ENCODE results near the gene FBXL15. TPM values are rescaled to one million over a fixed set of nuclear protein-coding genes. Genes with fewer than 3 reads are reported as not detected.

Gene FBXL15
- total and polyA plus RNA-seq, 2 experiments from 2014 or later: 18.5 to 36.1 TPM

DNA sequence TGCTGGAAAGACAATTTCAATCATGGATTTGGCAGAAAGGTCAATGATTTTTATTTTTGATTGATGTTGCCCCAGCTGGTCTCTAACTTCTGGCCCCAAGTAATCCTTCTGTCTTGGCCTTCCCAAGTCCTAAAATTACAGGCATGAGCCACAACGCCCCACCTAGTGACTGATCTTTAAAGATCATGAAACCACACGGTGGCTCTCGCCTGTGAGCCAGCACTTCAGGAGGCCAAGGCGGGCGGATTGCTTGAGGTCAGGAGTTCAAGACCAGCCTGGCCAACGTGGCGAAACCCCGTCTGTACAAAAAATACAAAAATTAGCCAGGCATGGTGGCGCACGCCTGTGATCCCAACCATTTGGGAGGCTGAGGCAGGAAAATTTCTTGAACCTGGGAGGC lies 43.3 kb downstream of the FBXL15 start:
- Mint-ChIP-seq H3K27me3 (ENCODE audit: insufficient read depth, low read depth, poor library complexity) (peaks cover 16% of the 10 kb centered on the region), H3K4me1 (peaks cover 33% of the 10 kb centered on the region), H3K27ac (no peak overlapping the region), H3K4me3 (peak overlapping the region; percentile 90; the same call in 2 of the 3 replicates), H3K36me3 (ENCODE audit: low read depth) (peaks cover 2% of the 10 kb centered on the region), H3K9me3 (no peaks in the 10 kb centered on the region)
- Histone ChIP-seq H2AFZ (no peak overlapping the region), H3F3A (replicated peaks; ENCODE audit: low read depth) (0 out of 2 replicates have a peak, but pooled peaks cover 12% of the 10 kb centered on the region), H3K9me2 (ENCODE audit: insufficient read depth) (no peaks in the 10 kb centered on the region), H4K20me1 (replicated peaks; ENCODE audit: insufficient read depth) (no peaks in the 10 kb centered on the region; the same call in 1 of the 2 replicates), H3K36me3 (ENCODE audit: insufficient read depth) (no peaks in the 10 kb centered on the region), H3K4me2 (peak overlapping the region; percentile 96), H3K27ac (ENCODE audit: low read depth) (no peak overlapping the region), H3K27me3 (ENCODE audit: insufficient read depth) (peaks cover 5% of the 10 kb centered on the region; the same call in 1 of the 2 replicates), H3K4me1 (ENCODE audit: insufficient read depth) (peaks cover 29% of the 10 kb centered on the region), H3K4me3 (no peak overlapping the region), H3K79me2 (replicated peaks; ENCODE audit: insufficient read depth) (peaks cover 23% of the 10 kb centered on the region; the same call in 1 of the 2 replicates)
- TF ChIP-seq EZH2 (IDR thresholded peaks at IDR 0.05; ENCODE audit: low read depth, unreplicated experiment) (no peak), NANOG (IDR thresholded peaks at IDR 0.05; ENCODE audit: borderline replicate concordance) (no peak)
- no peak for DNase-seq (ENCODE audit: low spot score)
- no peak for ATAC-seq

DNA sequence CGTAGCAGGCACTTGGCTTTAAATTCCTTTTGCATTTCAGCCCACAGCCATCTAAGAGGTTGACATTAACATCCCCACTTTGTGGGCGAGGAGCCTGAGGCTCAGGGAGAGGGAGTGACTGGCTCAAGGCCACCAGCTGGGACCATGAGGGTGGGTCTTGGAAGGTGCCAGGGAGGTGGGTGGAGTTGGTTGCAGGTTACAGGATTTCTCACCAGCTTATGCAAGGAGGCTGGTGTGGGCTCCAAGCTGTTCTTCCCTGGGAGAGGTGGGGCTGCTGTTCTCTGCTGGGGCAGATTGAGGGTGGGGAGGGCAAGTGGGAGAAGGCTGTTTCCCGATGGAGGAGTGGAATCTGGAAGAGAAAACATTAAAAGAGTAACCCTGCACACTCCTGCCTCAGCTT lies 44.8 kb downstream of the FBXL15 start:
- Histone ChIP-seq H3K4me3 (no peak overlapping the region), H3K27ac (ENCODE audit: low read depth) (no peak overlapping the region), H3K79me2 (replicated peaks; ENCODE audit: insufficient read depth) (peaks cover 23% of the 10 kb centered on the region; the same call in 1 of the 2 replicates), H3K9me2 (ENCODE audit: insufficient read depth) (no peaks in the 10 kb centered on the region), H2AFZ (no peak overlapping the region), H3K27me3 (ENCODE audit: insufficient read depth) (peaks cover 5% of the 10 kb centered on the region; the same call in 1 of the 2 replicates), H3K4me2 (no peak overlapping the region), H4K20me1 (replicated peaks; ENCODE audit: insufficient read depth) (no peaks in the 10 kb centered on the region; the same call in 1 of the 2 replicates), H3F3A (replicated peaks; ENCODE audit: low read depth) (0 out of 2 replicates have a peak, but pooled peaks cover 12% of the 10 kb centered on the region), H3K4me1 (ENCODE audit: insufficient read depth) (peaks cover 27% of the 10 kb centered on the region), H3K36me3 (ENCODE audit: insufficient read depth) (no peaks in the 10 kb centered on the region)
- H3K36me3 Mint-ChIP-seq (ENCODE audit: low read depth): peaks cover 6% of the 10 kb centered on the region
- H3K27ac Mint-ChIP-seq: no peak overlapping the region
- H3K27me3 Mint-ChIP-seq (ENCODE audit: insufficient read depth, low read depth, poor library complexity): peaks cover 16% of the 10 kb centered on the region
- no peak for TF ChIP-seq EZH2 (IDR thresholded peaks at IDR 0.05; ENCODE audit: low read depth, unreplicated experiment)
- no peak for TF ChIP-seq POLR2AphosphoS5 (IDR thresholded peaks at IDR 0.05; ENCODE audit: low read depth)
- no peak overlapping the region for H3K4me3 Mint-ChIP-seq
- DNase-seq (ENCODE audit: low spot score): no peak
- peaks cover 28% of the 10 kb centered on the region for H3K4me1 Mint-ChIP-seq
- H3K9me3 Mint-ChIP-seq: no peaks in the 10 kb centered on the region
- no peak for ATAC-seq

DNA sequence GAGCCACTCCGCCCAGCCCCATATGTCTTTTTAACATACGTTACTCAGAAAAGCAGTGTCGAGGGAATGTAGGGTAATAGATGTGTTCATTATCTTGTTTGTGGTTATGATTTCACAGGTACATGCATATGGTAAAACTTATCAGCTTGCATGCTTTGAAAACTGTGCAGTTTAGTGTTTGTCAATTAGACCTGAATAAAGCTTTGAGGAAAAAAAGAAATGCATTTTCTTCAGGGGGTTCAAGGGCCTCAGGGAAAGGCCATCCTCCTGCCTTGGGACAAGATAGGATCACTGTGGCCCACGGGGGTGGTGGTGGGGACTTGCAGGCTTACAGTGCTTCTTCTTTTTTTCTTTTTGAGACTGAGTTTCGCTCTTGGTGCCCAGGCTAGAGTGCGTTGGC lies 46.7 kb downstream of the FBXL15 start:
- Mint-ChIP-seq H3K36me3 (ENCODE audit: low read depth) (peaks cover 9% of the 10 kb centered on the region), H3K27me3 (ENCODE audit: insufficient read depth, low read depth, poor library complexity) (peaks cover 7% of the 10 kb centered on the region), H3K27ac (no peak overlapping the region), H3K4me1 (peaks cover 16% of the 10 kb centered on the region), H3K4me3 (no peak overlapping the region), H3K9me3 (no peaks in the 10 kb centered on the region)
- Histone ChIP-seq H2AFZ (no peak overlapping the region), H3F3A (replicated peaks; ENCODE audit: low read depth) (0 out of 2 replicates have a peak, but pooled peaks cover 8% of the 10 kb centered on the region), H3K9me2 (ENCODE audit: insufficient read depth) (no peaks in the 10 kb centered on the region), H3K4me3 (no peak overlapping the region), H3K27me3 (ENCODE audit: insufficient read depth) (peaks cover 1% of the 10 kb centered on the region; the same call in 1 of the 2 replicates), H3K36me3 (ENCODE audit: insufficient read depth) (no peaks in the 10 kb centered on the region), H3K79me2 (replicated peaks; ENCODE audit: insufficient read depth) (peaks cover 18% of the 10 kb centered on the region; the same call in 1 of the 2 replicates), H4K20me1 (replicated peaks; ENCODE audit: insufficient read depth) (no peaks in the 10 kb centered on the region; the same call in 1 of the 2 replicates), H3K4me2 (no peak overlapping the region), H3K27ac (ENCODE audit: low read depth) (no peak overlapping the region), H3K4me1 (ENCODE audit: insufficient read depth) (peaks cover 16% of the 10 kb centered on the region)
- TF ChIP-seq, protein P1, sequence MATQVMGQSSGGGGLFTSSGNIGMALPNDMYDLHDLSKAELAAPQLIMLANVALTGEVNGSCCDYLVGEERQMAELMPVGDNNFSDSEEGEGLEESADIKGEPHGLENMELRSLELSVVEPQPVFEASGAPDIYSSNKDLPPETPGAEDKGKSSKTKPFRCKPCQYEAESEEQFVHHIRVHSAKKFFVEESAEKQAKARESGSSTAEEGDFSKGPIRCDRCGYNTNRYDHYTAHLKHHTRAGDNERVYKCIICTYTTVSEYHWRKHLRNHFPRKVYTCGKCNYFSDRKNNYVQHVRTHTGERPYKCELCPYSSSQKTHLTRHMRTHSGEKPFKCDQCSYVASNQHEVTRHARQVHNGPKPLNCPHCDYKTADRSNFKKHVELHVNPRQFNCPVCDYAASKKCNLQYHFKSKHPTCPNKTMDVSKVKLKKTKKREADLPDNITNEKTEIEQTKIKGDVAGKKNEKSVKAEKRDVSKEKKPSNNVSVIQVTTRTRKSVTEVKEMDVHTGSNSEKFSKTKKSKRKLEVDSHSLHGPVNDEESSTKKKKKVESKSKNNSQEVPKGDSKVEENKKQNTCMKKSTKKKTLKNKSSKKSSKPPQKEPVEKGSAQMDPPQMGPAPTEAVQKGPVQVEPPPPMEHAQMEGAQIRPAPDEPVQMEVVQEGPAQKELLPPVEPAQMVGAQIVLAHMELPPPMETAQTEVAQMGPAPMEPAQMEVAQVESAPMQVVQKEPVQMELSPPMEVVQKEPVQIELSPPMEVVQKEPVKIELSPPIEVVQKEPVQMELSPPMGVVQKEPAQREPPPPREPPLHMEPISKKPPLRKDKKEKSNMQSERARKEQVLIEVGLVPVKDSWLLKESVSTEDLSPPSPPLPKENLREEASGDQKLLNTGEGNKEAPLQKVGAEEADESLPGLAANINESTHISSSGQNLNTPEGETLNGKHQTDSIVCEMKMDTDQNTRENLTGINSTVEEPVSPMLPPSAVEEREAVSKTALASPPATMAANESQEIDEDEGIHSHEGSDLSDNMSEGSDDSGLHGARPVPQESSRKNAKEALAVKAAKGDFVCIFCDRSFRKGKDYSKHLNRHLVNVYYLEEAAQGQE (IDR thresholded peaks at IDR 0.05; ENCODE audit: unreplicated experiment): no peak
- TF ChIP-seq ZNF114 (CRISPR knock-in tag; IDR thresholded peaks at IDR 0.05) (no peak), JUNB (IDR thresholded peaks at IDR 0.05; ENCODE audit: unreplicated experiment) (no peak)
- no peak for ATAC-seq
- no peak for DNase-seq (ENCODE audit: low spot score)
